ENCODE results near the gene INCENP. TPM values are rescaled to one million over a fixed set of nuclear protein-coding genes. Genes with fewer than 3 reads are reported as not detected.

The INCENP gene
- 4.7 and 5.6 TPM in 2 replicates for polyA plus RNA-seq

GRCh38 chr11:62123669-62124185 is at the start of gene INCENP:
TSS of gene INCENP (plus strand) at chr11:62124011. CDS start at chr11:62128162, 4,151 bp downstream.

GRCh38 chr11:62190011-62190410 is 66.2 kb downstream of the INCENP start, which contains the start of gene SCGB1D1:
TSS of gene SCGB1D1 (plus strand) at chr11:62190216. CDS start at chr11:62190285, 69 bp downstream.

Other genes with a start within 250 kb of the INCENP start
- gene FADS3, start 232.5 kb upstream of the INCENP start, polyA plus RNA-seq: 0.51 TPM in 1 of 2 replicates, not detected in the other
- gene RAB3IL1, start 206.4 kb upstream of the INCENP start, polyA plus RNA-seq: 0.14 and 0.15 TPM in 2 replicates
- gene BEST1, start 173.7 kb upstream of the INCENP start, polyA plus RNA-seq: not detected in 2 replicates
- 157 and 245 TPM in 2 replicates for gene FTH1, start 156.4 kb upstream of the INCENP start, polyA plus RNA-seq
- not detected in 2 replicates for gene SCGB1D1, start 66.2 kb downstream of the INCENP start, polyA plus RNA-seq
- not detected in 2 replicates for gene SCGB2A1, start 84.7 kb downstream of the INCENP start, polyA plus RNA-seq
- gene SCGB1D2, start 118.2 kb downstream of the INCENP start, polyA plus RNA-seq: not detected in 2 replicates
- gene SCGB2A2, start 146.1 kb downstream of the INCENP start, polyA plus RNA-seq: not detected in 2 replicates
- gene SCGB1D4, start 175.1 kb downstream of the INCENP start, polyA plus RNA-seq: not detected in 2 replicates
- 24.4 and 39.7 TPM in 2 replicates for gene ASRGL1, start 213.4 kb downstream of the INCENP start, polyA plus RNA-seq

Measured in Purkinje cell (primary cell).